Neural crest cell (in vitro differentiated cells): ENCODE measurements around the gene SMNDC1. TPM values are rescaled to one million over a fixed set of nuclear protein-coding genes. Genes with fewer than 3 reads are reported as not detected.

Experiments
- DNase-seq: peaks from one replicate; pipeline ENCODE4 v3.0.0; 2021; ENCODE audit warnings: low read depth, mixed read lengths, low spot score
- H3K27ac Mint-ChIP-seq: one replicate; pipeline ENCODE4 v1.8.0; 2021; ENCODE audit warnings: mild to moderate bottlenecking, mixed read lengths; ENCODE audit not compliant: unreplicated experiment
- H3K27me3 Mint-ChIP-seq: 2 replicates; pipeline ENCODE4 v1.8.0; 2021; ENCODE audit warnings: low read depth, mild to moderate bottlenecking, mixed read lengths
- H3K36me3 Mint-ChIP-seq: 2 replicates; pipeline ENCODE4 v1.8.0; 2021; ENCODE audit warnings: low read depth, mild to moderate bottlenecking, mixed read lengths
- H3K4me1 Mint-ChIP-seq: 2 replicates; pipeline ENCODE4 v1.8.0; 2021; ENCODE audit warnings: mixed read lengths
- H3K4me3 Mint-ChIP-seq: one replicate; pipeline ENCODE4 v1.8.0; 2021; ENCODE audit warnings: mild to moderate bottlenecking, mixed read lengths
- H3K9me3 Mint-ChIP-seq: 2 replicates; pipeline ENCODE4 v1.8.0; 2021; ENCODE audit warnings: mixed read lengths
- CTCF ChIP-seq: fragments of 200-600 bp; sonication (generic); conservative IDR thresholded peaks from 2 replicates; pipeline ENCODE4 v1.5.0; 2021; ENCODE audit warnings: antibody characterized with exemption, mild to moderate bottlenecking
- total RNA-seq: library from RNA; stranded (reverse); gene quantifications from 2 replicates; pipeline ENCODE4 v1.2.1, GENCODE V29; 2021

SMNDC1 gene
- total RNA-seq, 1 donor from 2014 or later, result 48.1 TPM

- TF ChIP-seq CTCF, result no peak
- Mint-ChIP-seq H3K4me1 (no peaks in the 10 kb centered on the region), H3K4me3 (no peak overlapping the region), H3K27ac (no peak overlapping the region), H3K27me3 (peaks cover 7% of the 10 kb centered on the region), H3K9me3 (no peaks in the 10 kb centered on the region), H3K36me3 (no peaks in the 10 kb centered on the region)
- no peak for DNase-seq
Observed at GRCh38 chr10:110343947-110344346, 39.2 kb upstream of the SMNDC1 start.

GRCh38 chr10:110340816-110341215 is 36.1 kb upstream of the SMNDC1 start:
- no peaks in the 10 kb centered on the region for H3K9me3 Mint-ChIP-seq
- peaks cover 7% of the 10 kb centered on the region for H3K27me3 Mint-ChIP-seq

GRCh38 chr10:110340122-110340521 is 35.4 kb upstream of the SMNDC1 start:
- TF ChIP-seq CTCF, result no peak
- Mint-ChIP-seq H3K9me3 (no peaks in the 10 kb centered on the region), H3K4me1 (peaks cover 14% of the 10 kb centered on the region), H3K4me3 (no peak overlapping the region), H3K27me3 (peaks cover 7% of the 10 kb centered on the region), H3K27ac (no peak overlapping the region), H3K36me3 (no peaks in the 10 kb centered on the region)
- no peak for DNase-seq

More at GRCh38 chr10:110340816-110341215, 36.1 kb upstream of the SMNDC1 start:
- H3K4me1 Mint-ChIP-seq, result peaks cover 10% of the 10 kb centered on the region
- H3K27ac Mint-ChIP-seq, result no peak overlapping the region
- no peak overlapping the region for H3K4me3 Mint-ChIP-seq
- H3K36me3 Mint-ChIP-seq, result no peaks in the 10 kb centered on the region
- no peak for TF ChIP-seq CTCF
- no peak for DNase-seq

- Mint-ChIP-seq H3K27me3 (peaks cover 7% of the 10 kb centered on the region), H3K27ac (no peak overlapping the region), H3K36me3 (no peaks in the 10 kb centered on the region), H3K4me1 (peaks cover 14% of the 10 kb centered on the region), H3K9me3 (no peaks in the 10 kb centered on the region), H3K4me3 (no peak overlapping the region)
- TF ChIP-seq CTCF, result no peak
- no peak for DNase-seq
Observed at GRCh38 chr10:110337906-110338305, 33.2 kb upstream of the SMNDC1 start.

GRCh38 chr10:110337401-110337800 is 32.7 kb upstream of the SMNDC1 start:
- peaks cover 14% of the 10 kb centered on the region for H3K4me1 Mint-ChIP-seq
- H3K4me3 Mint-ChIP-seq, result no peak overlapping the region
- no peak for DNase-seq
- peaks cover 2% of the 10 kb centered on the region for H3K27me3 Mint-ChIP-seq
- H3K36me3 Mint-ChIP-seq, result no peaks in the 10 kb centered on the region
- no peaks in the 10 kb centered on the region for H3K9me3 Mint-ChIP-seq
- H3K27ac Mint-ChIP-seq, result no peak overlapping the region
- TF ChIP-seq CTCF, result no peak
